ENCODE measurements around the gene ZNF26. TPM values are rescaled to one million over a fixed set of nuclear protein-coding genes. Genes with fewer than 3 reads are reported as not detected.

The ZNF26 gene
- total RNA-seq, 1 donor from 2014 or later, result 21.6 TPM

DNA sequence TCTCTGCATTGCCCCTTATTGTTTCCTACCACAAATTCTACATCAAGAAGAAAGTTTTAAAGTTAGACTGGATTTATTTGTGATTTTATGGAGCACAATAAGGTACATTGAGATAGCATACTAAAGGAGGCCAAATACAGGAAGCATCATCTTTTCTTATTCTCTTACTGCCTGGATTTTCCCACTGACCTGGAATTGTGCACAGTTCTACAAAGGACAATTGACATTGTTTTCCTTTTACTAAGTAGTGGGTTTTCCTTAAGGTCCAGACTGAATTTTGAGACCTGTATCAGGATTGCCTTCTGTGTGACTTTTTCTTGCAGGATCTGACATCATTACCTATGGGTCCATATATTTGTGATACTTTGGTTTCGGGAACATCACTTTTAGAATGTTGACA is 75.8 kb downstream of the ZNF26 start:
- DNase-seq (ENCODE audit: low spot score), result no peak

DNA sequence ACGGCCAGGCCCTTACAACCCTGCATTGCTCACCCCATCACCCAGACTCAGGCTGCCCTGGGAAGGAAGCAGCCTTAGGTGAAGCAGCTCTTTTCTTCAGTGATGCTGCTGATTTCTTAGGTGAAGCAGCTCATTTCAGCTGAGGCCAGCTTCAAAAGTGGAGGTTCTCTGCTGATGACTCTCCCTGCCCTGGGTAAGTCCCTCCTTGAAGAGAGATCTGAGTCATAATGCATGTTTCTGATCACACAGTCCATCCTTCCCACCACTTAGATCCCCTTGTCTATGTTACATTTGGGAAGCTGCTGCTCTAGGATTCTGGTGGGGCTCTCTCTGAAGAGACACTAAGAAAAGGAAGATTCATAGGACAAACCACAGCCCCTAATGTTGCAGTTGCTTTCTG is 77.4 kb downstream of the ZNF26 start:
- no peak for DNase-seq (ENCODE audit: low spot score)

DNA sequence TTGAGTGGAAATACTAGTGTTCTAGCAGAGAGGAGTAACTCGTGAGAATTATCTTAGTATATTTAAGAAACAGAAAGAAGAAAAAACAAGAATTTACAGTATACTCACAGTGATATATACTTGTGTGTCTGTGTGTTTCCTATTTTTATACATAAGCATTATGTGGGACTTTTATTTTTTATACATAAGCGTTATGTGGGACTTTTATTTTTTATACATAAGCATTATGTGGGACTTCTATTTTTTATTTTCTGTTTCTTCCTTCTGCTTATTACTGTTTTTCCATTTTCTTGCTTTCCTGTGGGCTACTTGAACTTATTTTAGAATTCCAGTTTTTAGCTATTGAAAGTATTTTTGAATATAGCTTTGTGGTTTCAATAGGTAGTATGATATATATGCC is 87.7 kb downstream of the ZNF26 start:
- DNase-seq (ENCODE audit: low spot score), result no peak

Other genes with a start within 250 kb of the ZNF26 start
- gene ANKLE2, start 224.5 kb upstream of the ZNF26 start, total RNA-seq, result 59.4 TPM
- gene GOLGA3, start 157.5 kb upstream of the ZNF26 start, total RNA-seq, result 79.5 TPM
- gene CHFR, start 98.8 kb upstream of the ZNF26 start, total RNA-seq, result 67.0 TPM
- 24.4 TPM for gene ZNF605, start 30.1 kb upstream of the ZNF26 start, total RNA-seq
- gene ZNF84, start 51.1 kb downstream of the ZNF26 start, total RNA-seq, result 39.7 TPM
- 26.9 TPM for gene ZNF140, start 94.6 kb downstream of the ZNF26 start, total RNA-seq
- 3.5 TPM for gene ZNF891, start 143.9 kb downstream of the ZNF26 start, total RNA-seq
- gene ZNF10, start 144.3 kb downstream of the ZNF26 start, total RNA-seq, result 23.3 TPM
- gene ZNF268, start 195.1 kb downstream of the ZNF26 start, total RNA-seq, result 30.6 TPM
- gene ANHX, start 249.5 kb downstream of the ZNF26 start, total RNA-seq, result not detected